Mammary epithelial cell (primary cell): ENCODE results near the gene RETREG3.

Experiments
- CTCF ChIP-seq, 2 donors: IDR thresholded peaks in 1 of 2; conservative IDR thresholded peaks in 1 of 2; 2 replicates each; pipeline ENCODE4 v1.5.1; 2011 to 2012; ENCODE audit warnings: inconsistent platforms in 2 of 2, low read length in 2 of 2, mild to moderate bottlenecking in 2 of 2, control low read depth in 1 of 2, low read depth in 1 of 2; ENCODE audit not compliant: insufficient read depth in 1 of 2; ENCODE audit errors: extremely low read depth in 1 of 2
- EZH2 ChIP-seq: IDR thresholded peaks from 2 replicates; pipeline ENCODE4 v1.6.1; 2012; ENCODE audit warnings: low read length, inconsistent platforms, borderline replicate concordance

- TF ChIP-seq CTCF (conservative IDR thresholded peaks at IDR 0.05 in 1 of 2, IDR thresholded peaks at IDR 0.05 in 1 of 2; ENCODE audit: extremely low read depth in 1 of 2, insufficient read depth in 1 of 2, low read depth in 1 of 2, low read length in 2 of 2) (peak; percentile 20 to 51), EZH2 (no peak)
These were observed 77.5 kb downstream of the RETREG3 start for GRCh38 chr17:42531455-42532354.
